ENCODE results near the gene SRRM2. TPM values are rescaled to one million over a fixed set of nuclear protein-coding genes. Genes with fewer than 3 reads are reported as not detected.

SRRM2 gene
- total RNA-seq, 1 donor from 2014 or later, result 963 TPM

GRCh38 chr16:2786061-2786825 lies 33.8 kb downstream of the SRRM2 start:
- Mint-ChIP-seq H3K9me3 (no peaks in the 10 kb centered on the region), H3K4me1 (peaks cover 7% of the 10 kb centered on the region), H3K27me3 (peaks cover 31% of the 10 kb centered on the region), H3K27ac (no peak overlapping the region), H3K4me3 (peak overlapping the region; percentile 35), H3K36me3 (ENCODE audit: low read depth) (no peaks in the 10 kb centered on the region)
- intact Hi-C loops (cut with micrococcal nuclease), result no loop called here
- POLR2A ChIA-PET, result interaction anchor here (1.5 kb wide), 1 partner anchor 9 kb away, joined by 4 read pairs; the partner anchor contains the start of gene ELOB
- no peak for DNase-seq
- TF ChIP-seq, protein P1, sequence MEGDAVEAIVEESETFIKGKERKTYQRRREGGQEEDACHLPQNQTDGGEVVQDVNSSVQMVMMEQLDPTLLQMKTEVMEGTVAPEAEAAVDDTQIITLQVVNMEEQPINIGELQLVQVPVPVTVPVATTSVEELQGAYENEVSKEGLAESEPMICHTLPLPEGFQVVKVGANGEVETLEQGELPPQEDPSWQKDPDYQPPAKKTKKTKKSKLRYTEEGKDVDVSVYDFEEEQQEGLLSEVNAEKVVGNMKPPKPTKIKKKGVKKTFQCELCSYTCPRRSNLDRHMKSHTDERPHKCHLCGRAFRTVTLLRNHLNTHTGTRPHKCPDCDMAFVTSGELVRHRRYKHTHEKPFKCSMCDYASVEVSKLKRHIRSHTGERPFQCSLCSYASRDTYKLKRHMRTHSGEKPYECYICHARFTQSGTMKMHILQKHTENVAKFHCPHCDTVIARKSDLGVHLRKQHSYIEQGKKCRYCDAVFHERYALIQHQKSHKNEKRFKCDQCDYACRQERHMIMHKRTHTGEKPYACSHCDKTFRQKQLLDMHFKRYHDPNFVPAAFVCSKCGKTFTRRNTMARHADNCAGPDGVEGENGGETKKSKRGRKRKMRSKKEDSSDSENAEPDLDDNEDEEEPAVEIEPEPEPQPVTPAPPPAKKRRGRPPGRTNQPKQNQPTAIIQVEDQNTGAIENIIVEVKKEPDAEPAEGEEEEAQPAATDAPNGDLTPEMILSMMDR (IDR thresholded peaks at IDR 0.05), result no peak
- ATAC-seq (ENCODE audit: low read depth), result no peak
- CTCF ChIA-PET, result no interaction called here

GRCh38 chr16:2786826-2787151 lies 34.4 kb downstream of the SRRM2 start:
- DNase-seq (no peak), ATAC-seq (ENCODE audit: low read depth) (no peak)
- no peak overlapping the region for H3K4me3 Mint-ChIP-seq
- ChIA-PET CTCF (no interaction called here), POLR2A (no interaction called here)
- peaks cover 7% of the 10 kb centered on the region for H3K4me1 Mint-ChIP-seq
- intact Hi-C loops (cut with micrococcal nuclease), result no loop called here
- H3K27ac Mint-ChIP-seq, result no peak overlapping the region
- no peaks in the 10 kb centered on the region for H3K36me3 Mint-ChIP-seq (ENCODE audit: low read depth)
- TF ChIP-seq, protein P1 (IDR thresholded peaks at IDR 0.05), result no peak
- H3K27me3 Mint-ChIP-seq, result peaks cover 31% of the 10 kb centered on the region
- H3K9me3 Mint-ChIP-seq, result no peaks in the 10 kb centered on the region

GRCh38 chr16:2787406-2787805 lies 35.0 kb downstream of the SRRM2 start, which contains the start of gene PRSS33:
Gene PRSS33, minus strand, starts transcription at chr16:2787560. Its CDS starts 1,013 bp downstream, at chr16:2786547.
- ChIA-PET POLR2A (interaction anchor here (0.7 kb wide), 1 partner anchor 10 kb away, joined by 3 read pairs; no protein-coding TSS in a partner anchor), CTCF (no interaction called here)
- no peak for DNase-seq
- H3K27ac Mint-ChIP-seq, result no peak within 1 kb of the TSS
- H3K9me3 Mint-ChIP-seq, result no peaks in the 10 kb centered on the region
- H3K36me3 Mint-ChIP-seq (ENCODE audit: low read depth), result no peaks in the 10 kb centered on the region
- H3K4me3 Mint-ChIP-seq, result no peak within 1 kb of the TSS
- ATAC-seq (ENCODE audit: low read depth), result no peak
- intact Hi-C loops (cut with micrococcal nuclease), result no loop called here
- peaks cover 7% of the 10 kb centered on the region for H3K4me1 Mint-ChIP-seq
- H3K27me3 Mint-ChIP-seq, result peaks cover 37% of the 10 kb centered on the region
- TF ChIP-seq, protein P1 (IDR thresholded peaks at IDR 0.05), result no peak

DNA sequence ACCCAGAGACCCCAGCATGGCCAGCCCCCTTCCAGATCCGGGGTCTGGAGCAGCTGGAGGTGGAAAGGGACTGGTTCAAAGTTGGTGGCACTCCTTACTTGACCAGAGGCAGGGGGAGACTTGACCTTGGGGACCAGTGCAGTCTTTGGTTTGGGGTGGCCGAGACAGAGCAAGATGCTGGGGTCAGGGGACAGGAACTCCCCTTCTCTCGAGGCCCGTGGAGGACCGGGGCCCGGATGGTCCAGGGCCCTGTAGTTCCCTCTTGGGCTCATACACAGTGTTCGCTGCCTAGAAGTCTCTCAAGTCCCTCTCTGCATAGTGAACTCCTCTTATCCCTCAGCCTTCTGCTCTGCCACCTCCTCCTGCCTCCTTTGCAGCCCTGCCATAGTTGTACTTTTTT lies 35.5 kb downstream of the SRRM2 start:
- ChIA-PET CTCF (no interaction called here), POLR2A (interaction anchor here (0.7 kb wide), 1 partner anchor 10 kb away, joined by 3 read pairs; no protein-coding TSS in a partner anchor)
- no peak overlapping the region for H3K27ac Mint-ChIP-seq
- peaks cover 7% of the 10 kb centered on the region for H3K4me1 Mint-ChIP-seq
- ATAC-seq (ENCODE audit: low read depth), result no peak
- H3K36me3 Mint-ChIP-seq (ENCODE audit: low read depth), result no peaks in the 10 kb centered on the region
- intact Hi-C loops (cut with micrococcal nuclease), result no loop called here
- no peak for DNase-seq
- H3K27me3 Mint-ChIP-seq, result peaks cover 39% of the 10 kb centered on the region
- TF ChIP-seq, protein P1 (IDR thresholded peaks at IDR 0.05), result no peak
- H3K9me3 Mint-ChIP-seq, result no peaks in the 10 kb centered on the region
- no peak overlapping the region for H3K4me3 Mint-ChIP-seq

DNA sequence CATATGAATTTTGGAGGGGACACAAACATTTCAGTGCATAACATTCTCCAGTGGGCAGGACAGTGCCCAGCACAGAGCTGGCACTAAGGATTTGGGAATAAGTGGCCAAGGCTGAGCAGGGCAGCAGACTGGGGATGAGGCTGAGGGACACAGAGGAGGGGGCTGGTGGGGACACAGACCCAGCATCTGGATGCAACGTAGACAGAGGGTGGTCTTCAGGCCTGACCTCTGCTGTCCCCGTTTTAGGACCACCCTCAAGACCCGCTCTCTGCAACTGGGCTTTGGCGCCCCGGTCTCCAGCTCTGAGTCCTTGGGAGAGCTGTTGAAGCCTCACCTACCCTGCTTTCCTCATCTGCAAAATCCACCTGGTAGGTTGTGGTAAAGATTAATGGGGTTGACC lies 38.2 kb downstream of the SRRM2 start:
- CTCF ChIA-PET, result no interaction called here
- peaks cover 4% of the 10 kb centered on the region for H3K4me1 Mint-ChIP-seq
- no peaks in the 10 kb centered on the region for H3K9me3 Mint-ChIP-seq
- H3K36me3 Mint-ChIP-seq (ENCODE audit: low read depth), result no peaks in the 10 kb centered on the region
- H3K27me3 Mint-ChIP-seq, result peaks cover 51% of the 10 kb centered on the region
- H3K27ac Mint-ChIP-seq, result no peak overlapping the region
- TF ChIP-seq, protein P1 (IDR thresholded peaks at IDR 0.05), result no peak
- H3K4me3 Mint-ChIP-seq, result no peak overlapping the region
- DNase-seq (no peak), ATAC-seq (ENCODE audit: low read depth) (no peak)
- intact Hi-C loops (cut with micrococcal nuclease), result no loop called here
- POLR2A ChIA-PET, result no interaction called here
